Subcutaneous preadipocyte (primary cell): ENCODE results near the gene SYNGR4. TPM values are rescaled to one million over a fixed set of nuclear protein-coding genes. Genes with fewer than 3 reads are reported as not detected.

Experiments
- total RNA-seq: library from RNA; depleted of rRNA; stranded (reverse); fragments of >200 nt; gene quantifications from 2 replicates; pipeline ENCODE4 v1.2.3, GENCODE V29; 2012

The SYNGR4 gene
- total RNA-seq, result not detected in 2 replicates

GRCh38 chr19:48363810-48364597 lies at the start of gene SYNGR4, which contains the start of gene TMEM143:
TSS of gene SYNGR4 (plus strand) at chr19:48364367. CDS start at chr19:48365843, 1,476 bp downstream.
TSS of gene TMEM143 (minus strand) at chr19:48363940. CDS start at chr19:48363920, 20 bp downstream.

GRCh38 chr19:48325265-48325910 lies 38.8 kb upstream of the SYNGR4 start, which contains the start of gene EMP3:
TSS of gene EMP3 (plus strand) at chr19:48325552. CDS start at chr19:48326845, 1,293 bp downstream.

GRCh38 chr19:48391100-48392005 lies 27.2 kb downstream of the SYNGR4 start, which contains the start of gene KDELR1:
TSS of gene KDELR1 (minus strand) at chr19:48391551. CDS start at chr19:48391358, 193 bp downstream.

GRCh38 chr19:48393559-48394330 lies 29.6 kb downstream of the SYNGR4 start, which contains the start of gene GRIN2D:
TSS of gene GRIN2D (plus strand) at chr19:48393668. CDS start at chr19:48398393, 4,725 bp downstream.

Other genes with a start within 250 kb of the SYNGR4 start
- gene LIG1, start 194.0 kb upstream of the SYNGR4 start, total RNA-seq, result 34.9 and 51.2 TPM in 2 replicates
- gene ZSWIM9, start 193.7 kb upstream of the SYNGR4 start, total RNA-seq, result 1.1 and 1.8 TPM in 2 replicates
- gene CARD8, start 108.5 kb upstream of the SYNGR4 start, total RNA-seq, result 10.7 and 14.9 TPM in 2 replicates
- under 0.01 and 0.39 TPM in 2 replicates for gene ZNF114, start 94.3 kb upstream of the SYNGR4 start, total RNA-seq
- 345 and 381 TPM in 2 replicates for gene EMP3, start 38.8 kb upstream of the SYNGR4 start, total RNA-seq
- 5.1 and 5.7 TPM in 2 replicates for gene TMEM143, start 427 bp upstream of the SYNGR4 start, total RNA-seq
- gene KDELR1, start 27.2 kb downstream of the SYNGR4 start, total RNA-seq, result 84.9 and 89.1 TPM in 2 replicates
- 0.37 and 0.78 TPM in 2 replicates for gene GRIN2D, start 29.3 kb downstream of the SYNGR4 start, total RNA-seq
- gene GRWD1, start 81.6 kb downstream of the SYNGR4 start, total RNA-seq, result 32.7 and 53.6 TPM in 2 replicates
- 0.37 and 0.59 TPM in 2 replicates for gene KCNJ14, start 91.2 kb downstream of the SYNGR4 start, total RNA-seq
- 31.7 and 34.5 TPM in 2 replicates for gene CYTH2, start 105.0 kb downstream of the SYNGR4 start, total RNA-seq
- gene LMTK3, start 147.5 kb downstream of the SYNGR4 start, total RNA-seq, result not detected in 2 replicates
- gene SULT2B1, start 187.8 kb downstream of the SYNGR4 start, total RNA-seq, result not detected in 2 replicates
- not detected in 2 replicates for gene SPACA4, start 242.4 kb downstream of the SYNGR4 start, total RNA-seq